Stimulated activated CD4-positive, alpha-beta T cell treated with anti-CD3 and anti-CD28 coated beads, Interleukin-1b, Interleukin-23, amount 100 ng/mL, for 1 hour (primary cell): ENCODE results near the gene RASA3.

Experiments used
- DNase-seq, 2 donors: peaks; one replicate each; pipeline ENCODE4 v3.0.0-alpha.2; 2020; ENCODE audit warnings: low read depth in 2 of 2

RASA3 gene

GRCh38 chr13:113952151-113952982, 180.1 kb downstream of the RASA3 start:
- DNase-seq, result no peak

- peak in 1 of 2 donors; percentile 32 for DNase-seq
These were observed 181.0 kb downstream of the RASA3 start for GRCh38 chr13:113951246-113951999.

DNA sequence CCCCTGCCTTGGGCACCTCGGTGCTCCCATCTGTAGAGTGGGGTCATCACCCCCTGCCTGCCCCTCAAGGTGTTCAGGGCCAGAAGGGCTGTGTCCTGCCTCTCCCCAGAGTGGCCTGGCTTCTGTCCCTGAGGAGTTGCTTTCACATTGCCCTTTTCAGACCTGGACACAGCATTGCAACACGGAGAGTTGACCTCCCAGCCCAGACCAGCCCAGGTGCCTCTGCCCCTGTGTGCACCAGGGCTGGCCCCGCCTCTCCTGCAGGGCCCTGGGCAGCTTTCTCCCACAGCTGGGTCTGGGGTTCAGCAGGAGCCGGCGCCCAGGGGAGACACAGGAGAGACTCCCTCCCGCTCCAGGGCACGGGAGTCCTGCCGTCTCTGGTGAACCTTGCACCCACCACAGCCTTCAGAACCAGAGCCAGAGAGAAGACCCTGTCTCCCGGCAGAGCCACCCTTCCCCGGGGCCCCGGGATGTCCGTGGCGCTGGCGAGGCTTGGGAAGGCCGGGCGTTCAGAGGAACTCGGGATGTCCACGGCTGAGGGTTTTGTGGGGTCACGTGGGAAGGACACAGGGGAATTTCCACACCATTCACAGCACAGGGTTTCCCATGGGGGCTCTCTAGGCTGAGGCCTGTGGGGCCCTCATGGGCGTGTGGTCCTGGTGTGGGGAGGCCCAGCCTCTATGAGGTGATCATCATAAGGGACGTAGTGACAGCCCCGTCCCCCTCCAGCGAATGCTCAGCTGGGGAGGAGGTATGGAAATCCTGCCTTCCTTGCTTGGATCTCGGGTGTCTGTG, 181.8 kb downstream of the RASA3 start:
- DNase-seq, result no peak

GRCh38 chr13:113949546-113949945, 182.9 kb downstream of the RASA3 start:
- no peak for DNase-seq

GRCh38 chr13:113948034-113948742, 184.2 kb downstream of the RASA3 start:
- DNase-seq, result no peak

- no peak for DNase-seq
These were observed 185.0 kb downstream of the RASA3 start for GRCh38 chr13:113947311-113948033.

DNA sequence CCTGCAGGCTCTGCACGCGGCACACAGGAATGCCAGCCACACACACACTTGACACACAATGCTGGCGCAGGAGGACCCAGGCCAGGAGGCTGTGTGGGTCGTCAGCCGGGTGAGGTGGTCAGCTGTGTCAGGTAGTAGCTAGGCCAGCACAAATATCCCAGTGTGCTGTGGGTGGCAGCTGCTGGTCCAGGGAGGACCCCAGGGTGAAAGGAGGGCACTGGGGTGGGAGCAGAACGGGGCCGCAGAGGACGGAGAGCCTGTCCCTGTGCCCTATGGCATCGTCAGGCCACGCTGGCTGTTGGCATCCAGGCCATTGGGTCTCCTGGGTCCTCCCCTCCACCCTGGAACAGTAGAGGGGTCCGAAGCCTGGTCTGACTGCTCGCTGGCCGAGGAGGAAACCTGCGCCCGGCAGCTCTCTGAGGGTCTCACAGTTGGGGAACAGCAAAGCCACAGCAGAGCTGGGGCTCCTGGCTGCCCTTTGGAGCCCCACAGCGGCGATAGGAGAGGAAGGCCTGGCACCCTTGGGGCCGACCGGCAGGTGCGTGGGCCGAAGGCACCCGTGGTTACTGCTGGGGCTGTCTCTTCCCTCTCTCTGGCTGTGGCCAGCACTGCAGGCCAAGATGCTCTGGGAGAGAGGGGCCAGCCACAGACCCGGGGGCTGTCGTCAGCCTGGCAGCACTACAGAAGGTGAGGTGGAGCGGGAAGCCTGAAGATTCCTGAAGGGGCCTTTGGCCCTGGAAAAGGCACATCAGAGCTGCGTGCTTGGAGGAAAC, 185.8 kb downstream of the RASA3 start:
- DNase-seq, result no peak

GRCh38 chr13:113945857-113946408, 186.5 kb downstream of the RASA3 start:
- DNase-seq, result no peak

GRCh38 chr13:113943821-113944565, 188.4 kb downstream of the RASA3 start:
- no peak for DNase-seq

DNA sequence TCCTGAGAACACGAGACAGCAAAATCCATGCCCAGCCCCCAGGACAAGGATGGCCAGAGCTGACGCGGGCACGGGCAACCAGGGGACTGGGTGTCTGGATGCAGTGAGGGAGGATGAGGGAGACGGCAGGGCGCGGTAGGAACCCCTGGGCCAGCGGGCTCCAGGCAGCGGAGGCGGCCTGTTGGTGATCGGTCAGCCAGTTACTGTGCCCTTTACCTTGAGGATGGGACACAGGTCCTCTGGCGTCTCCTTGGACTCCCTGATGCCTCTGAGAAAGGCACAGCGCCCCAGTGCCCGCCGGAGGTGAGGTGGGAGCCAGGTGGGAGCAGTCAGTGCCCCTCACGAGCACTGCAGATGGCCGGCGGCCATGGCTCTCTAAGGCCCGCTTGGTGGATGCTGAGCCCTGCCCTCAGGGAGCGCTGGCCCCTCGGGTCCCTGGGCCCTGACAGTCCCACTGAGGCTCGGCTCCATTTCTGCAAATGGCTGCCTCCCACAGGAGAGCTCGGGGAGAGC, 189.8 kb downstream of the RASA3 start:
- DNase-seq, result no peak

- DNase-seq, result no peak
These were observed 190.7 kb downstream of the RASA3 start for GRCh38 chr13:113941571-113942191.

GRCh38 chr13:113939944-113940297, 192.5 kb downstream of the RASA3 start:
- DNase-seq, result no peak

GRCh38 chr13:113939129-113939943, 193.1 kb downstream of the RASA3 start:
- no peak for DNase-seq

DNA sequence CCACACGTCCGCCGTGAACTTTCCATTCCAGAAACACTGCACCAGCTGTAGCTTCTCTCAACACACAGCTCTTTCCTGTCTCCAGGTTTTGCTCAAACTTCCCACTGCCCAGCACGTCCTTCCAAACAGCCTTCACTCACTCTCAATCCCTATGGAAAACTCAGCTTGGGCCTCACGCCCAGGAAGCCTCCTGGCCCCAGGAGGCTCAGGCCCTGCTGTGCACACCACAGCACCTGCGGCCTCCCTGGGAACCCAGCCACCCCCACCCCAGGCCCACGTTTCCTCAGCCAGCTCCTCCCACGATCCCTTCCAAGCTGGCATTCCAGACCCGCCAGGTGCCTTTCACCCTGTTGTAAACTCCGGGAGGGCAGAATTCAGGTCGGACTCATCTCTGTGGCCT, 193.7 kb downstream of the RASA3 start:
- DNase-seq, result no peak

GRCh38 chr13:113938246-113938645, 194.2 kb downstream of the RASA3 start:
- DNase-seq, result no peak

DNA sequence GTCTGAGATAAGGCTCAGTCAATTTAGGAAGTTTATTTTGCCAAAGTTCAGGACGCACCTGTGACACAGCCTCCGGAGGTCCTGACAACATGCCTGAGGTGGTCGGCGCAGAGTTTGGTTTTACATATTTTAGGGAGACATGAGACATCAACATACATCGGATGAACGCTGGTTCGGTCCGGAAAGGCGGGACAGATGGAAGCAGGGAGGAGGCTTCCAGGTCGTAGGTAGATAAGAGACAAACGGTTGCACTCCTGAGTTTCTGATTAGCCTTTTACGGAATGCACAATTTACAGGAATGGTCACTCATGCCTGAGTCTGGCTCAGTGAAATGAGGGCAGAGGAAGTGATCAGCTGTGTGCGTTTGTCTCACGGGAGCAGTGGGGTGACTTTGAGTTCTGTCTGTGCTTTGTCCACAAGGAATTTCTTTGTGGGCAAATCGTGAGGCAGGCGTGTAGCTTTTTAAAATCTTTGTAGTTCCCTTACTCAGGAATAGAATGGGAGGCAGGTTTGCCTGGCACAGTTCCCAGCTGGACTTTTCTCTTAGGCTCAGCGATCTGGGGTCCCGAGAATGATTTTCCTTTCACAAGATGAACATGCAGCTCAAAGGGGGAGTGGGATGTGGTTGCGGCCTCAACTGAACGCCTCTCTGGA, 194.8 kb downstream of the RASA3 start:
- no peak for DNase-seq

GRCh38 chr13:113937073-113937472, 195.3 kb downstream of the RASA3 start:
- DNase-seq, result no peak
